ENCODE measurements around the gene LIN28B.
"Not testable (repeated sequence)": the region's sequence is repeated elsewhere in the genome, so short reads cannot be mapped to it uniquely, and the experiment has no call there.

The LIN28B gene, protein sequence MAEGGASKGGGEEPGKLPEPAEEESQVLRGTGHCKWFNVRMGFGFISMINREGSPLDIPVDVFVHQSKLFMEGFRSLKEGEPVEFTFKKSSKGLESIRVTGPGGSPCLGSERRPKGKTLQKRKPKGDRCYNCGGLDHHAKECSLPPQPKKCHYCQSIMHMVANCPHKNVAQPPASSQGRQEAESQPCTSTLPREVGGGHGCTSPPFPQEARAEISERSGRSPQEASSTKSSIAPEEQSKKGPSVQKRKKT

DNA sequence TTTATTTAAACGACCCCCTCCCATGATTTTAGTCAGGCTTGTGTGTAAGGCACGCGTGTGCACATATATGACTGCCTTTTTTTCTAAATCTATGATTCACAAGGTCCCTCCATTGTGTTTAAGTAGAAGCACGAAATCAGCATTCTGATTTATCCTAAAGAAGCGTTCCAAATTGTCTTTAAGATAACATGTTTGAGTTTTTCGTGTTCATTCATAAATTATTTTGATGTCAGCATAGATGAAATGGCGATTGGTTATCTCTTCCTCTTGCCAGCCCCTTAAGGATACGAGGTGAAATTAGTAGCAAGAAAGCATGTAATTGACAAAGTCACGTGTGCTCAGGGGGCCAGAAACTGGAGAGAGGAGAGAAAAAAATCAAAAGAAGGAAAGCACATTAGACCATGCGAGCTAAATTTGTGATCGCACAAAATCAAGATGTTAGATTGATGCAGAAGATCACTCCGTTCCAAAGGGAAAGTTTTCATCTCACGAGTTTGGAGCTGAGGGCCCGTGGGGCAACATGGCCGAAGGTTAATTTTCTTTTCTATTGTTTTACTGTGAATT is at the start of gene LIN28B:
TSS of gene LIN28B (plus strand) at position 377 of the 564 bp plus-strand sequence. CDS start at position 521, 144 bp downstream.
- no peak for DNase-seq

DNA sequence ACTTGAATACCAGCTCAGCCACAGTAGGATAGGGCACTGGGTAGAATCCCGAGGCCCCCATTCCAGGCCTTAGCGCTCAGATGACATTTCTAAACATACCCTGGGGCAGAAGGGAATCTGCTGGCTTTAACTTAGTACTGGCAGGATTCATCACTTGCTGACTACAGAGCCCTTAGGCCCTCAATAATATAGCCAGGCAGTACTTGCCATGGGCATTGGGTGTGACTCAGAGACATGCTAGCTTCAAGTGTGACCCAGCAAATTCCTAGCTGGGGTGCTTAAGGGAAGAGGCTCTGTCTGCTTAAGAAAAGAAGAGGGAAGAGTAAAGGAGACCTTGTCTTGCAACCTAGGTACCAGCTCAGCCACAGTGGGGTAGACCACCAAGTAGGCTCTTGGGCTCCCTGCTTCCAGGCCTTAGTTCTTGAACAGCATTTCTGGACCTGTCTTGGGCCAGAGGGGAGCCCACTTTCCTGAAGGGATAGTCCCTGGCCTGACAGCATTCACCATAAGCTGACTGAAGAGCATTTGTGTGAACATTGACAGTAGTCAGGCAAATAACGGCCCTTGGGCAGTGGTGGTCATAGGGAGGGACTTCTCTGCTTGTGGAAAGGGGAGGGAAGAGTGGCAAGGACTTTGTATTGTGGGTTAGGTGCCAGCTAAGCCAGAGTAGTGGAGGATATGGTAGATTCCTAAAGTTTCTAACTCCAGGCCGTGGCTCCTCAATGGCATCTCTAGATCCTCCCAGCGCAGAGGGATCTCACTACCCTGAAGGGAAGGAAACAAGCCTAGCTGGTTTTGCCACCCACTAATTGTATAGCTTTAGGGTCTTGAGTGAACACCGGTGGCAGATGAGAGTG is 48.6 kb upstream of the LIN28B start:
- no peak for DNase-seq

DNA sequence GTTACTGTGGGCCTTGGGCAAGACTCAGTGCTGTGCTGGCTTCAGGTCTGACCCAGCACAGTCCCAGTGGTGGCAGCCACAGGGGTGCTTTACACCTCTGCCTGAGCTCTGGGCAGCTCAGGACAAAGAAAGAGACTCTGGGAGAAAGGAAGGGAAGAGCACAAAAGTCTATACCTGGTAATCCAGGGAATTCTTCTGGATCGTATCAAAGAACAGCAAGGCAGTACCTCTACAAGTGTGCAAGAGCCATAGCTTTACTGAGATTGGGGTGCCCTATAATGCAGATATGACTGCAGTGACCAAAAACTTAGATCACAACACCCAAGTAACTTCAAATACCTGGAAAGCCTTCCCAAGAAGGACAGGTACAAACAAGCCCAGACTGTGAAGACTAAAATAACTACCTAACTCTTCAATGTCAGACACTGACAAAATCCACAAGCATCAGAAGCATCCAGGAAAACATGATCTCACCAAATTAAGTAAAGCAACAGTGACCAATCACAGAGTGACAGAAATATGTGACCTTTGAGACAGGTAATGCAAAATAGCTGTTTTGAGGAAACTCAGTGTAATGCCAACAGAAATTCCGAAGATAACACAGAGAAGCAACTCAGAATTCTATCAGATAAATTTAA is 47.9 kb upstream of the LIN28B start:
- DNase-seq = no peak

DNA sequence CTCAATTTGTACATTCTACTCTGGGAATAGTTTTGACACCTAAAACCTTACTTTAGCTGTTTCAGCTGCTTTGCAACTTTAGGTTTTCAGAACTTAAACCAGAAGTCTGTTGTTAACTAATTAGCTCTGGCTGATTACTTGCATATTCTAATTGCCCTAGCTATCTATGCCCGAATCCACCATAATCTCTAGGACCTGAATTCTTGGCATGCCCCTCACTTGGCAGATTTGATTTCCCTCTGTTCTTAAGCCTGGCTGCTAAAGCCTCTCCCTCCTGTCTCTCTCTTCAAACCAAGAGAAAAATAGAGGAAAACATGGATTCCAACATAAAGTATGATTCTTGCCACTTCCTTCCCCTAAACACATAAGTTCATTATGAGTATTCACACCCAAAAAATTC is 35.0 kb upstream of the LIN28B start:
- DNase-seq = no peak

DNA sequence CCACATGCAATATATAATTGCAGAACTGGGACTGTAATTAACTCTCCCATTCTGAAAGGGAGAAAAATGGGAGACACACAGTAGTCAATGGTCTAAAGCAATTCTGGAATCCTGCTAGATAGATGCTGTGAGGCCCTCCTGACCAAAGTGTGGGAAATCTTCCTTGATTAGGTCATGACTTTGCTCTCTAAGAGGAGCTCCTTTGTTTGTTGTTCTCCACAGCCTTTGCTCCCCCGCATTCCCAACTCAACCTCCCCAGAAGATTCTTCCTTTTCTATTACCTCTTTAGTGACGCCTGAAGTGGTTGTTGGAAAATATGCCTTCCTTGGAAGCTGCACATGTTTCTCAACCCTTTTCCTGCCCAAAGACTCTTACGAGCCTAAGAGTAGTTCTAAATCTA is 28.8 kb upstream of the LIN28B start:
- DNase-seq = no peak

DNA sequence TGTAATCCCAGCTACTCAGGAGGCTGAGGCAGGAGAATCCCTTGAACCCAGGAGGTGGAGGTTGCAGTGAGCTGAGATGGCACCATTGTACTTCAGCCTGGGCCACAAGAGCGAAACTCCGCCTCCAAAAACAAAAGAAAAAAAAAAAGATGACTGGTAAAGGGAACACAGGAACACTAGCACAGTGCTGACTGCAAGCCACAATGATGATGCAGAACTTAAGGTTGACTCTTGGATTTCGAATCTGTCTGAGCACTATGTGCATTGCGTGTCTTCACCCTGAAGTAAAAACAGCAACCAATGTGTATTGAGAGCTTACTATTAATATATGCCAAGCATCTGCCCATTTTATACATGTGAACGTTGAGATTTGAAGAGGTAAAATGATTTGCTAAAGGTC is 27.6 kb upstream of the LIN28B start:
- no peak for DNase-seq

DNA sequence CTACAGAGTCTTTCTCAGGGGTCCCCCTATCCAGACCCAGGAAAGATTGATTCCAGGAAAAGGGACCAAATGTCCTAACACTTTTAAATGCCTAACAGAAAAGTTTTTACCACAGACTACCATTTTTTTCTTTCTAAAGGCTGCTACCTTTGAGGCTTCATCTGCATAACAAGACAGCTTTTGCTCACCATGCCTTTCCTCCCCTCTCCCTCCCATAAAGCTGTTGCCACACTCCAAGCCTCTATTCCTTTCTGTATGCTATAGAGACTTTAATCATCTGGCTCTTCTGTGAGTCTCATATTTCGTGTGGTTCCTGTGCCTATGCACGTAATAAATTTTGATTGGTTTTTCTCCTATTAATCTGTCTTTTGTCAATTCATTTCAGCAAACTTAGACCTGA is 26.0 kb upstream of the LIN28B start:
- no peak for DNase-seq

DNA sequence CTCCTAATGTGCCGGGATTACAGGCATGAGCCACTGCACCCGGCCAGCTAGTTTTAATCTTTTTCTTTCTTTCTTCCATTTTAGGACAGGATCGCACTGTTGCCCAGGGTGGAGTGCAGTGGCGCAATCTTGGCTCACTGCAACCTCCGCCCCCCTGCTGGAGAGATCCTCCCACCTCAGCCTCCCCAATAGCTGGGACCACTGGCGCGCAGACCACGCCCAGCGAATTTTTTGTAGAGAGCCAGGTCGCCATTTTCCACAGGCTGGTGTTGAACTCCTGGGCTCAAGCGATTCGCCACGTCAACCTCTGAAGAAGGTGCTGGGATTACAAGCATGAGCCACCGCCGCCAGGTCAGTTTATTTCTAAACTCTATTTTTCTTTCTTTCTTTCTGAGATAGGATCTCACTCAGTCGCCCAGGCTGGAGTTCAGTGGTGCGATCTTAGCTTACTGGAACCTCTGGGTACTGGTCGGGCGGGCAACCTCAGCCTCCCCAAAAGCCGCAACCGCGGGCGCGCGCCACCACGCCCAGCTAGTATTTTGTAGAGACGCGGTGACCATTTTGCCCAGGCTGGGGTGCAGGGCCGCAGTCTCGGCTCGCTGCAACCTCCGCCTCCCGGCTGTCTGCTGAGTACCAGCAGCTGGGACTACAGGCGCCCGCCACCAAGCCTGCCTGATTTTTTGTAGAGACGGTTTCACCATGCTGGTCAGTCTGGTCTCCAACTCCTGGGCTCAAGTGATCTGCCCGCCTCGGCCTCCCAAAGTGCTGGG is 20.0 kb upstream of the LIN28B start:
- no peak for DNase-seq

DNA sequence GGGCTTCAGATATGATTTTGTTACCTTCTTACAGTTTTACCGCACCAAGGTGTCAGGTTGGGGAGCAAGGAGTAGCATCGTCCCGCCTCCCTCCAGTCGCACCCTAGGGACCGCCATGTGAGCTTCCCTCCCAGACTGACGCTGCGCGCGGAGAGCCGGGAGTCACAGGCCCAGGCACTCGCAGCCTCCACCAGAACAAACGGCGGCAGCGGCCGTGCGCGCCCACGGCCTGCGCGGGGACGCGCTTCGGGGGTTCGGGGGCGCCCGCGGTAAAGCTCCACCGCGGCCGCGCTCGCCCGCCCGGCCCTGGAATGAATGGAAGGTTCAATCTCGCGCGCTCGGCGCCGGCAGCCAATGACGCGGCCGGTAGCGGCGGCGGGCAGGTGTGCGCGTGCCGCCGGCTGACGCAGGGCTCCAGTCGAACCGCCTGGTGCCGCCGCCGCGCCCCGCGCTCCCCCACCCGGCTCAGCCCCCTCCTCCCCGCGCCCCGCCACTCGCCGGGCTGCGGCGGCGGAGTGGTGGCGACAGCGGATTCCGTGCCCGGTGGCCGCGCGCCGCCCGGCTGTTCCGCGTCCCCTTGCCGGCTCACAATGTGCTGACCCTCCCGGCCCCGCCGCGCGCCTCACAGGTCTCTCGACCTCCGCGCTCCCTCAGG is 16.5 kb upstream of the LIN28B start:
- no peak for DNase-seq

DNA sequence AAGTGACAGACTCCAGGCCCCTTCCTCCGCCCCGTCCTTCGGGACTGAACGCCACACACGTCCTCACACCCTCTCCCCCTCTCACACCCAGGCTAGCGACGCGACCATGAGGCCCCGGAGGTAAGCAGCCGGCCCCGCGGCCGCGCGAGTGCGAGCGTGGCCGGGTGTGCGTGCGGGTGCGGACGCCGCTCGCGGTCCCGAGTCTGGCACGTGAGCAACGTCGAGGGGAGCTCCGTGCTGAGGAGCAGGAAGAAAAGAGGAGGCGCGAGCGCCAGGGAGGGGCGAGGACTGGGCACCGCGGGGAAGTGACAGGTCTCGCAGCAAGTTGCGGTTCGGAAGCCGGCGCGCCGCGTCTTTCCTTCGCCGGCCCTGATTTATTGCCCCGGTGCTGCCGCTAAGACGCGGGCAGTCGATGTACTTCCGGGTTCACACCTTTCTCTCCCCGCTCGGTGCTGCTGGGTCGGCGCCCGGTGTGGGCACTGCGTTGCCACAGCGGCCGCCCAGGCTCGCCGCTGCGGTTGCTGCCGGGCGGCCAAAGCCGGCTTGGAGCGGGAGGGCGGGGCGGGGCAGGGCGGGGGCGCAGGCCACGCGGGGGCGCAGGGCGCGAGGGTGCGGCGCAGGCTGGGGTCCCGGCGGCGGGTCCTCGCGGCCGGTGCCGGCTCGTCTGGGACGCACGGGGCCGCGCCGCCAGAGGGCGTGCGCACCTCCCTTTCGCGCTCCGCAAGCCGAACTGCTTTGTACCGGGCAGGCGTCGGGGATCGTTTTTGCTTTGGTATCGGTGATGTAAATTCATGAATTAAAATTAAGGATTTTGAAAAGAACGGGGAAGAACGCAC is 15.8 kb upstream of the LIN28B start:
- no peak for DNase-seq

DNA sequence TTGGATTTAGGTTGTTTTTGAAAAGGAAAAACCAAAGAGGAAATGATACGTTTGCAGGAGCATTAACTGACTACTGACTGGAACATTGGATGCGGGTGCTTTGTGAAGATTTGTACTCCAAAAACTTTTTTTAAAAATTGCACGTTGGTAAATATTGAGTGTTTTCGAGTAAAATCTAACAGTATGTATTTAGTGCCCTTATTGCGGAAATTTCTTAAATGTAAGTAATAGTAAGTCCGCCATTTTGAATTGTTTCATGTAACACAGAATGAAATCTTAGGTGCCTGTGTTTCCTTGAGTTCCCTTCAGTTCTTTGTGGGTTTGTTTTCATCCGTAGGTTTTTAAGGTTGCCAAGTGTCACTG is 15.2 kb upstream of the LIN28B start:
- DNase-seq = no peak

DNA sequence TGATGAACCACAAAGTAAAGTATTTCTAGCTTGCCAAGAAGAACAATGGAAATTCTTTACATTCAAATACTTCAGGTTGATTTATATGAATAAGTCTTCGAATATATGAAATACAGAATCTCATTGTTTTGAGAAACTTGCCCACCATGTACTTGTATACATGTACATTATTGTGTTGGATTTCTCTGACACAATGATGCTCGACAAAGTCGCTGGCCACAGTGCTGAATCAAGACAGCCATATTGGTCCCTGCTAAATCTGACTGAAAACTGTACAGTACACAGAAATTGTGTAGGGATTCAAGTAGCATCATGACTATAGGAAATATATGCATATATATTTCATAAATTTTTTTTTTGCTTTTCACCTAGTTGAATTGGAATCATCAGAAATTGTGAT is 13.1 kb upstream of the LIN28B start:
- no peak for DNase-seq

DNA sequence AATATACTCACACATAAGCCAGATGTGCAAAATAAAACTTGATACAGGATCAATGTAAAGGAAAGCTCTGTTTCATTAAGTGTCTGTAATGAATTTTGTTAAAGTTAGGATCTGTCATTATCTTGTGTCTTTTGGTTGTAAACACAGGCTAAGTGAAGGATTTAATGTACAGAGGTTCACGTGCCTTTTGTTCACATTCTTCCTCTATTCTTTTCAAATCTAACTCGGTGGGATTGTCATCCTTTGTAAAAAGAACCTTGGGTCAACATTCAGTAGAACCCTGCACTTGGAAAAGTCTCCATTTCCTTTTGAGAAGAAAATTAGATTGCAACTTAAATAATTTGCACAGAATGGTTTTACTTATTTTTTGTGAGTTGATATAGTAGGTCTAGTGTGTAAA is 7.7 kb upstream of the LIN28B start:
- DNase-seq = no peak

DNA sequence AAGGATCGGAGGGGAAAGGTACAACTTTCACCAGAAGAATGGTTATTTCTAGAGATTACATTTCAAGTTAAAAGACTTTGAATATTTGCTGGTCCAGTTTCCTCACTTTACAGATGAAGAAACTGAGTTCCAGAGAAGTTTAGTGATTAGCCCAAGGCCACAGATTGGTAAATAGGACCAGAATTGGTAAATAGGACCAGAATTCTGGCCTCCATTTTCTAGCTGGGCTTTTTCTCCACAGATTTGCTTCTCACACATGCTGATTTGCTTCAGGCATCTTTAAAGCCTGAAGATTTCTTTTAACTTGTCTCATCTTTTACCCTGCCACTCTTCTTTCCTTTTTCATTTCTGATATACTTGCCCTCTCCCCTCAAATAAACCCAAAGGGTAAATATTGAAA is 5.2 kb upstream of the LIN28B start:
- no peak for DNase-seq

DNA sequence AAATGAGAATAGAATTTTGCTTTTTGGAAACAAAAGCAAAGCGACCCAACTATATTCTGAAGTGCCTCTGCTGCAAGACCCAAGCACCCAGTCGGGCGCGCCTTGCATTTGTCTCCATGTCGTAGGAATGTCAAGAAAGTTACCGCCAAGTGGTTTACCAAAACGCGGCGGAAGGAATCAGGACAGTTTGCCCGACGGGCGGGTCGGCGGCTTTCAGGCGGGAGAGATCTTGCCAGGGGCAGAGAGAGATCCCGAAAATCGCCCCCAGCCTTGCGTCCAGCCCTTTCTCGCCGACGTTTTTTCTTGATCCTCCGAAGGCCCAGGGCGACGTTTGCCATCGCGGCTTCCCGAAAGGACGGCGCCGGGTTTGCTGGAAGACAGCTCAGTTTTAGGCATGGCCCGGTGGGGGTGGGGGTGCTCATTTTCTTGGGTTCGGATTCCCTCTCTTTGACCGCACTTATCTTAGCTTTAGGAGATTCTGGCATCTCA is 4.0 kb upstream of the LIN28B start:
- DNase-seq = no peak

DNA sequence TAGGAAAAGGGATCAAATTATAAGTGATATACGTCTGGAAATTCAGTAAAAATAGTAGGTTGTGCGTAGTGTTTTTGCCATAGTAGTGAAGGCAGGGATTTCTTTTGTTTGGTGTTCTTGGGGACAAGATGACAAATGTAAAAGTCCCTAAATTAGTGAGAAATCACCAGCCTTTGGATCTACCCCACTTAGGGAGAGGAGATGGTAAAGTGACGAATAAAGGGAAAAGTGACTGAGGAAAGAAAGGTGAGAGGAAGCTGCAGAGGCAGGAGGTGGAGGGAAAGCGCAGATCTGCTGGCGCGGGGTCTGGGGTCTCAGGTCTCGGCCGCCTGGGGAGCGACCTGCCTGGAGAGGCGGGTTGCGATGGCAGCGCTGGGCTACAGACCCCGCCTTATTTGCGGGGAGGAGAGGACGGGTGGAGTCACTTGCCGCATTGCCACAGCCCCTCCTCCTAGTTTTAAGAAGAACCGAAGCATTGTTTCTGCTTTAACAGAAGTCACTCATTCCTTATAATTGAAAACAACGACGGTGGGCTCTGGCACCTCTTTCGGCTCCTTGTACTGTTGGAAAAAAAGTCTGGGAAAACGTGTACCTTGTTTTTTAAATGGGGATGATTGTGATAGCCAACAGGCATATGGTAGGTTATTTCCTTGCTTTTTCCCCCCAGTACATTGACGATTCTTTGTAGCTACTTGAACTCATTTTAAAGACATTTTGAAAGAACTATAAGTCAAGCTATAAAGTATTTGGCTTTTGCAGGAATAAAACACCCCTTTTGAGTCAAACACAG is 3.3 kb upstream of the LIN28B start:
- DNase-seq = not testable (repeated sequence)

DNA sequence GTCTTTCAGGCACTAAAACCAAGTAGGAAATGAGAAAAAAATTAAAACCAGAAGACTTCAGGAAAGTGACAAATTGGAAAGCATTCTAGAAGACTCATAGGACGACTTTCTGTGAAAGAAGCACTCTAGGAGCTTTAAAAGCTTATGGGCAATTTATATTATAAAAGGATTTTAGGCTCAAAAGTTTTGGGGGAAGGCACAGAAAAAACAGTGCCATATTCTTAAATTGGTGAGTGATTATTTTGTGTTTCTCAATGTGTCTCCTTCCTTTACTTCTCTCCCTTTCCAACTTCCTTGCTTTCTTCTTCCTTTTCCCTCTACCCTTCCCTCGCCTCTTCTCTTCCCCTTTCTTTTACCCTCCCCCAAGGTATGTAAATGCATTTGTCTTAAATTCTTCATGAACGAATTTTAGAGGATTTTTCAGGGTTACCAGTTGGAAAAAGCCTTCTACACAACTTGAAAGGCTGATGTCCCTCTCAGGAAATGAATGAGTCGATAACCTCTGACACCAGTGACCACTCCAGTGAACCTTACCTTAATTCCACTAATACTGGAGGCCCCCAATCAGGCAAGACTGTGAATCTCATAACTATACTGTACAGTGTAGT is 2.6 kb upstream of the LIN28B start:
- no peak for DNase-seq

DNA sequence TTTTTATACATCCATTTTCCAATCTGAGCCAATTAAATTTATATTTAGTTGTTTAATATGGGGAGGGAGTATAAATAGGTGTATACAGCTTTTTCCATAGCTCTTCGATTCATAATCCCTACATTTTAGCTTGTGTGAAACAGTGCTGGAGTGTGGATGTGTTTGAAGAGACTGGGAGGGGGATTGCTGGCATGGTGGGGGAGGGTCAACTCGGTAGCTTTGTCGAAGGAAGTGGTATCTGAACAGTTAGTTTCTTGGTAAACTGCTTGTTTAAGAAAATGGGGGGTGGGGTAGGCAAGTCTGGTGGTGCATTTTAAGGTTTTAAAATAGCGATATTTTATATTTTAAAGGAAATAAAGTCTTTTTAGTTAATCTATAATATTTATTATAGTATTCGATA is 1.4 kb upstream of the LIN28B start:
- DNase-seq = peak; percentile 33

DNA sequence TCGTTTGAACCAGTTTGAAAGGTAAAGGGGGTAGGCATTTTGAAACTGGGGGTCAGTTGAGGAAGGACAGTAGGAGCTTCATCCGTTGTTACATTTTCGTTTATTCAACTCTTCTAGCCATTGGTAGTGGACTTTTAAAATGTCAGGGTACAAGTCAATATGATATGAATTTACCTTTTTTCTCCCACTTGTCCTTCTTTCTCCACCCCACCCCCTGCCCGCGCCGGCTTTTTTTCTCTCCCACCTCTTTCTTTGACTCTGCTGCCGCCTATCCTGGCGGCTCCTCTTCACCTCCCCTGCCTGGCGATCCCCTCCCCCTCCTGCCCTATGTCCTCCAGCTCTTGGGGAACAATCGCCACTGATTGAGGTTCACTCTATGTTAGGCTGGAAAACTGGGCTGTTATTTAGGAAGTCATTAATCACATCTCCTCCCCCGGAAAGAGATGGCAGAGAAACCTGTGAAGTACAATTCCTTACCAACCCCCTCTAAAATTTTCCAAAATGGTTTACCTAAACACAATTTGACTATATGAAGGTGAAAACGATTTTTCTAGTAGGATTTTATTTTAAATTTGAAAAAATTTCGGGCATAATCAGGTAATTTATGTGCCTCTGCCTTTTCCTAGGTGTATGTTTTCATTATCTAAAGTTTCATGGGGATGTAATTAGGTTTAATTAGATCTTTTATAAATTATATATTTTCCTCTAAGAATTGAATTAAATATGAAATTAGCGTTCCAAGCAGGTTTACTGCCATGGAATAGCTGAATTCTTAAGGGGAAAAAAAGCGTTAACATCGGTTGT is 778 bp upstream of the LIN28B start:
- peak; percentile 66 for DNase-seq

Data from NK-92 treated with Interleukin-12 subunit alpha and Interleukin-12 subunit beta, amount 100 ng/mL, for 24 hours (cell line).